Measurements from ENCODE around the gene CCM2L.

Gene CCM2L

DNA sequence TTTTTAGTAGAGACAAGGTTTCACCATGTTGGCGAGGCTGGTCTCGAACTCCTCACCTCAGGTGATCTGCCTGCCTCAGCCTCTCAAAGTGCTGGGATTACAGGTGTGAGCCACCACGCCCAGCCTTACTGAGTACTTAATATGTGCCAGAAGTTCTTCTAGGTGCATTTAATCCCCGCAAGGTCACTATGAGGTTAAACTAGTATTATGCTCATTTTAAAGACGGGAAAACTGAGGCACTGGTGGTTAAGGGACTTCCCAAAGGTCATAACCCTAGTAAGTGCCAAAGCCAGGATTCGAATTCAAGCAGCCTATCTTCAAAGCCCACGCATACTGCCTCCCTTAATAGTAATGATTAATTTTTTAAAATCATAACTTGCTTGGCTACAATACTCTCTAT, 674 bp upstream of the CCM2L start:
- H3K27ac ChIP-seq (ENCODE audit: low read depth, low read length) = no peak overlapping the region
- H3K9me2 ChIP-seq (replicated peaks; ENCODE audit: control insufficient read depth, low read length) = no peaks in the 10 kb centered on the region
- no peaks in the 10 kb centered on the region for H3K9me3 ChIP-seq (ENCODE audit: control insufficient read depth, insufficient read depth, low read length)
- no peaks in the 10 kb centered on the region for H3K36me3 ChIP-seq (ENCODE audit: control insufficient read depth, low read length)
- no peaks in the 10 kb centered on the region for H4K20me1 ChIP-seq (ENCODE audit: control insufficient read depth, insufficient read depth, low read depth, low read length)
- TF ChIP-seq EZH2phosphoT487 (IDR thresholded peaks at IDR 0.05; ENCODE audit: borderline replicate concordance, low read length) = no peak
- TF ChIP-seq, protein P1, sequence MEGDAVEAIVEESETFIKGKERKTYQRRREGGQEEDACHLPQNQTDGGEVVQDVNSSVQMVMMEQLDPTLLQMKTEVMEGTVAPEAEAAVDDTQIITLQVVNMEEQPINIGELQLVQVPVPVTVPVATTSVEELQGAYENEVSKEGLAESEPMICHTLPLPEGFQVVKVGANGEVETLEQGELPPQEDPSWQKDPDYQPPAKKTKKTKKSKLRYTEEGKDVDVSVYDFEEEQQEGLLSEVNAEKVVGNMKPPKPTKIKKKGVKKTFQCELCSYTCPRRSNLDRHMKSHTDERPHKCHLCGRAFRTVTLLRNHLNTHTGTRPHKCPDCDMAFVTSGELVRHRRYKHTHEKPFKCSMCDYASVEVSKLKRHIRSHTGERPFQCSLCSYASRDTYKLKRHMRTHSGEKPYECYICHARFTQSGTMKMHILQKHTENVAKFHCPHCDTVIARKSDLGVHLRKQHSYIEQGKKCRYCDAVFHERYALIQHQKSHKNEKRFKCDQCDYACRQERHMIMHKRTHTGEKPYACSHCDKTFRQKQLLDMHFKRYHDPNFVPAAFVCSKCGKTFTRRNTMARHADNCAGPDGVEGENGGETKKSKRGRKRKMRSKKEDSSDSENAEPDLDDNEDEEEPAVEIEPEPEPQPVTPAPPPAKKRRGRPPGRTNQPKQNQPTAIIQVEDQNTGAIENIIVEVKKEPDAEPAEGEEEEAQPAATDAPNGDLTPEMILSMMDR (IDR thresholded peaks at IDR 0.05; ENCODE audit: low read depth, low read length, poor library complexity, severe bottlenecking) = no peak
- no peak overlapping the region for H3K4me2 ChIP-seq (ENCODE audit: low read length)
- no peaks in the 10 kb centered on the region for H3K27me3 ChIP-seq (ENCODE audit: control insufficient read depth, low read length)
- peaks cover 7% of the 10 kb centered on the region for H3K4me1 ChIP-seq (ENCODE audit: control insufficient read depth, low read length)
- H3F3A ChIP-seq (ENCODE audit: control insufficient read depth, insufficient read depth) = no peaks in the 10 kb centered on the region
- no peaks in the 10 kb centered on the region for H3K79me2 ChIP-seq (ENCODE audit: control insufficient read depth, low read length)
- no peak overlapping the region for H3K4me3 ChIP-seq (ENCODE audit: low read length)

DNA sequence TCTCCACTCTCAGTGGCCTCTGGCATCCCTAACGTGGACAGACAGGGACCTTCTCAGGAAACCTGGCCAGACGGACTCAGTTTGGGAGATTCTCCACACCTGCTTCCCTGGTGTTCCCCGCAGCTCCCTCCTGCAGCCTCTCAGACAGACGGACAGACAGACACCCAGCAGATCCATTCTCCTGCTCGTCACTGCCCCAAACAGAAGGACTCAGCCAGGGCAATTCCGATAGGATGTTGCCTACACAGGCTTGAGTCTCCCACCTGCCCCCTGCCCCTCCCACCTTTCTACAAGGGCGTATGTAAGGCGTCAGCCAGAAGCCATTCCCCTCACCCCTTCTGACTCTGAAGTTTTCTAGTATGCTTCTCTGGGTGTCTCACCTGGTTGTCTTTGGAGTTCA, 428 bp downstream of the CCM2L start:
- H3K4me1 ChIP-seq (ENCODE audit: control insufficient read depth, low read length) = peaks cover 7% of the 10 kb centered on the region

DNA sequence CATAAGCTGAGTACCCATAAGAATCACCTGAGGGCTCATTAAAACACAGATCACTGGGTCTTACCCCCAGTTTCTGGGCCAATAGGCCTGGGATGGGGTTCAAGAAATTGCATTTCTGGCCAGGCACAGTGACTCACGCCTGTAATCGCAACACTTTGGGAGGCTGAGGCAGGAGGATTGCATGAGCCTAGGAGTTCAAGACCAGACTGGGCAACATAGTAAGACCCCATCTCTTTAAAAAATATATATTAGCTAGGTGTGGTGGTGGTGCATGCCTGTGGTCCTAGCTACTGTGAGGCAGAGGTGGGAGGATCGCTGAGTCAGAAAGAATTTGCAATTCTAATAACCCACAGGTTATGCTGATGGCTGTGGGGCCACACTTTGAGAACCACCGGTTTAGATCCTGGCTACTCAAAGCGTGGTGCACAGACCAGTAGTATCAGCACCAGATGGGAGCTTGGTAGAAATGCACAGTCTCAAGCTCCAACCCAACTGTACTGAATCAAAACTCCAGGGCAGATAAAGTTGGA, 2.0 kb downstream of the CCM2L start:
- Histone ChIP-seq H3K36me3 (ENCODE audit: control insufficient read depth, low read length) (no peaks in the 10 kb centered on the region), H3K4me1 (ENCODE audit: control insufficient read depth, low read length) (peaks cover 7% of the 10 kb centered on the region), H3K4me3 (ENCODE audit: low read length) (no peak overlapping the region), H3K9me3 (ENCODE audit: control insufficient read depth, insufficient read depth, low read length) (no peaks in the 10 kb centered on the region), H3F3A (ENCODE audit: control insufficient read depth, insufficient read depth) (no peaks in the 10 kb centered on the region), H4K20me1 (ENCODE audit: control insufficient read depth, insufficient read depth, low read depth, low read length) (no peaks in the 10 kb centered on the region), H3K4me2 (ENCODE audit: low read length) (no peak overlapping the region), H3K27ac (ENCODE audit: low read depth, low read length) (no peak overlapping the region), H3K27me3 (ENCODE audit: control insufficient read depth, low read length) (peaks cover 5% of the 10 kb centered on the region), H3K79me2 (ENCODE audit: control insufficient read depth, low read length) (no peaks in the 10 kb centered on the region), H3K9me2 (replicated peaks; ENCODE audit: control insufficient read depth, low read length) (no peaks in the 10 kb centered on the region)
- TF ChIP-seq, protein P1 (IDR thresholded peaks at IDR 0.05; ENCODE audit: low read depth, low read length, poor library complexity, severe bottlenecking) = no peak
- TF ChIP-seq EZH2phosphoT487 (IDR thresholded peaks at IDR 0.05; ENCODE audit: borderline replicate concordance, low read length) = no peak

More for the DNA sequence above, 428 bp downstream of the CCM2L start:
- H3K4me3 ChIP-seq (ENCODE audit: low read length) = no peak overlapping the region
- no peaks in the 10 kb centered on the region for H3F3A ChIP-seq (ENCODE audit: control insufficient read depth, insufficient read depth)
- H3K4me2 ChIP-seq (ENCODE audit: low read length) = no peak overlapping the region
- H3K79me2 ChIP-seq (ENCODE audit: control insufficient read depth, low read length) = no peaks in the 10 kb centered on the region
- H3K9me2 ChIP-seq (replicated peaks; ENCODE audit: control insufficient read depth, low read length) = no peaks in the 10 kb centered on the region
- TF ChIP-seq EZH2phosphoT487 (IDR thresholded peaks at IDR 0.05; ENCODE audit: borderline replicate concordance, low read length) = no peak
- TF ChIP-seq, protein P1 (IDR thresholded peaks at IDR 0.05; ENCODE audit: low read depth, low read length, poor library complexity, severe bottlenecking) = no peak
- H3K36me3 ChIP-seq (ENCODE audit: control insufficient read depth, low read length) = no peaks in the 10 kb centered on the region
- no peaks in the 10 kb centered on the region for H4K20me1 ChIP-seq (ENCODE audit: control insufficient read depth, insufficient read depth, low read depth, low read length)
- 0 out of 2 replicates have a peak, but pooled peaks cover 3% of the 10 kb centered on the region for H3K27me3 ChIP-seq (ENCODE audit: control insufficient read depth, low read length)
- no peak overlapping the region for H3K27ac ChIP-seq (ENCODE audit: low read depth, low read length)
- H3K9me3 ChIP-seq (ENCODE audit: control insufficient read depth, insufficient read depth, low read length) = no peaks in the 10 kb centered on the region
